Lower leg skin (tissue), 4 donors: Measurements from ENCODE around the gene ELMOD1. TPM values are rescaled to one million over a fixed set of nuclear protein-coding genes. Genes with fewer than 3 reads are reported as not detected.

Source experiments
- DNase-seq, 2 donors: peaks; one replicate each; pipeline ENCODE4 v3.0.0-alpha.2; 2019; ENCODE audit warnings: low spot score in 2 of 2
- H3K4me3 ChIP-seq: fragments of 200-600 bp; sonication (generic); 2 replicates; pipeline ENCODE4 v1.5.1; 2017; ENCODE audit warnings: mild to moderate bottlenecking, low read depth; ENCODE audit not compliant: poor library complexity, severe bottlenecking
- POLR2A ChIP-seq, 2 donors: fragments of 450-650 bp; IDR thresholded peaks; one replicate each; pipeline ENCODE4 v1.6.1; 2016 to 2017; ENCODE audit warnings: antibody characterized with exemption in 2 of 2, mild to moderate bottlenecking in 1 of 2, moderate library complexity in 1 of 2
- WGBS, 2 donors: methylation state at CpG; one replicate each; pipeline ENCODE4 v1.1.5; 2018; 5-methylcytosine and 5-hydroxymethylcytosine counted together
- intact Hi-C: fragments of 100-400 bp; cut with DNase I; formaldehyde crosslinking; loops from one replicate; pipeline ENCODE4 v1.15.0; 2023; ENCODE audit warnings: low total_unique reads
- total RNA-seq, 4 donors: library from RNA; depleted of rRNA; stranded (reverse); fragments of >200 nt; gene quantifications; one replicate each; pipeline ENCODE4 v1.1.0, GENCODE V29; 2016
- TF ChIP-seq, protein P1 (sequence below), 3 donors: fragments of 450-650 bp; IDR thresholded peaks; one replicate each; pipeline ENCODE4 v1.5.1; 2016; ENCODE audit warnings: antibody characterized with exemption in 3 of 3, mild to moderate bottlenecking in 3 of 3, moderate library complexity in 2 of 3

Gene ELMOD1
- total RNA-seq, 4 donors from 2014 or later = 48.2 to 164 (median 72.3) TPM

DNA sequence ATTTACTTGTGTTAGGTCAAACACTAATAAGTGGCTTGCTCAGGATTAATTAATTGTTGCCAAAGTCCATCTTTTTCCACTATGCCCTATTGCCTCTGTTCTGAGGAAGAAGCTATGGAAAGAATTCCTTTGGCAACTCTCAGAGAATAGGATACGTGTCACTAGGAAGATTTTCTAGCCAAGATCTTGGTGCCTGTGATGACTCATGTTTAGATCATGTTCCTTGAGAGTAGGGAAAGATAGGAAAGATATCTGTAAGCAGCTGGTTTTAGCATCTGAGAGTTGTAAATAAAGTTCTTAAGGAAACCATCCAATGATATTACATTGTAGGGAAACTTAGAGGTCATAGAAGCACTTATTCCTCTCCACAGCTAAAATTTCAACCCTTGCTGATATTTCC, 105.2 kb downstream of the ELMOD1 start:
- H3K4me3 ChIP-seq = no peak overlapping the region
- 5 to 8% methylated on average over 1 of the region's 1 CpG for WGBS, 2 donors
- intact Hi-C loops = no loop called here
- TF ChIP-seq POLR2A (IDR thresholded peaks at IDR 0.05) = no peak
- TF ChIP-seq, protein P1, sequence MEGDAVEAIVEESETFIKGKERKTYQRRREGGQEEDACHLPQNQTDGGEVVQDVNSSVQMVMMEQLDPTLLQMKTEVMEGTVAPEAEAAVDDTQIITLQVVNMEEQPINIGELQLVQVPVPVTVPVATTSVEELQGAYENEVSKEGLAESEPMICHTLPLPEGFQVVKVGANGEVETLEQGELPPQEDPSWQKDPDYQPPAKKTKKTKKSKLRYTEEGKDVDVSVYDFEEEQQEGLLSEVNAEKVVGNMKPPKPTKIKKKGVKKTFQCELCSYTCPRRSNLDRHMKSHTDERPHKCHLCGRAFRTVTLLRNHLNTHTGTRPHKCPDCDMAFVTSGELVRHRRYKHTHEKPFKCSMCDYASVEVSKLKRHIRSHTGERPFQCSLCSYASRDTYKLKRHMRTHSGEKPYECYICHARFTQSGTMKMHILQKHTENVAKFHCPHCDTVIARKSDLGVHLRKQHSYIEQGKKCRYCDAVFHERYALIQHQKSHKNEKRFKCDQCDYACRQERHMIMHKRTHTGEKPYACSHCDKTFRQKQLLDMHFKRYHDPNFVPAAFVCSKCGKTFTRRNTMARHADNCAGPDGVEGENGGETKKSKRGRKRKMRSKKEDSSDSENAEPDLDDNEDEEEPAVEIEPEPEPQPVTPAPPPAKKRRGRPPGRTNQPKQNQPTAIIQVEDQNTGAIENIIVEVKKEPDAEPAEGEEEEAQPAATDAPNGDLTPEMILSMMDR (IDR thresholded peaks at IDR 0.05) = no peak
- no peak for DNase-seq

DNA sequence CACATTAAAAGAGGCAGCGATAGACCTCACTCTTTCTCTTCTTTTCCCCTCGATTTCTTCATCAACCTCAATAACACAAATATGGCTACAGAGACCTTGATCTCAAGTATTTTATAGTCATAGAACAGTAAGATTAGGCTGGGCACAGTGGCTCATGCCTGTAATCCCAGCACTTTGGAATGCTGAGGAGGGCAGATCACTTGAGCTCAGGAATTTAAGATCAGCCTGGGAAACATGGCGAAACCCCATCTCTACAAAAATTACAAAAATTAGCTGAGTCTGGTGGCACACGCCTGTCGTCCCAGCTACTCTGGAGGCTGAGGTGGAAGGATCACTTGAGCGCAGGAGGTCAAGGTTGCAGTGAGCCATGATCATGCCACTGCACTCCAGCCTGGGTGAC, 106.3 kb downstream of the ELMOD1 start:
- intact Hi-C loops = no loop called here
- no peak overlapping the region for H3K4me3 ChIP-seq
- TF ChIP-seq POLR2A (IDR thresholded peaks at IDR 0.05) = no peak
- TF ChIP-seq, protein P1 (IDR thresholded peaks at IDR 0.05) = no peak
- DNase-seq = no peak
- 87 to 92% methylated on average over 6 of the region's 6 CpGs for WGBS, 2 donors

DNA sequence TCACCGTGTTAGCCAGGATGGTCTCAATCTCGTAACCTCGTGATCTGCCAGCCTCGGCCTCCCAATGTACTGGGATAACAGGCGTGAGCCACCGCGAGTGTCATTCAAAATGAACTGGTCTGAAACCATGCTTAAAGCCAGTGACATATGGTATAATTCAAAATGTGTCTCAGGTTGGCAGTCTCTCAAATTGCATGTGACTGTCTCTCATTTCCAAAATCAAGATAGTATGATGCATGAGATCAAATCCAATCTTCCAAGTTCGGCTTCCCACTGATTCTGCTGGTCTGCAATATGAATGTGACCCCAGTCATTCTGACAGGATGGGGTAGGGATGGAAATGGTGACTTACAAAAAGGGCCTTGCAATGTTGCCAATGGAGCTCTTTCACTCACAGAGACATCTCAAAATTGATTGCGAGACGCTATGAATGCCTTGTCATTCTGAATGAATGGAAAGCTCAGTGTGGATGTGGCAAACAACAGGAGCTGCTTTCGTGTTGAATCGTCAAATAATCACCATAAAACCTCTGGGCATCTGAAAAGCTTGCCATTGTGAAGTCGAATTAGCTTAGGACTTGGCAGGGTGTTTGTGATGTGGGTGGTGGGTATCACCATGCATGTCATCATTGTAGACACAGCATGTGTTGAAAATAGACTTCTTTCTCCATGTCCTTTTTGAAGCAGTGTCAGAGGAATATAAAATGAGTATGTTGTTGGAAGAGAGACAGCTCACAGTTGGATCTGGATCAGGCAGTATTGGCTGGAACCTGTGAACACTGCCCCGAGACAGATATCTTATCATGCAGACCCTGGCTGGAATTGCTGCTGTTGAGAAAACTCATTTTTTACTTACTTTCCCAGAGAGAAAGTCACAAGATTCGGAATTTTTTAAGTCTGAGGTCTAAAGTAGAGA, 108.7 kb downstream of the ELMOD1 start:
- WGBS, 2 donors = 77% methylated on average over 15 of the region's 15 CpGs
- H3K4me3 ChIP-seq = no peak overlapping the region
- no peak for DNase-seq
- no peak for TF ChIP-seq POLR2A (IDR thresholded peaks at IDR 0.05)
- TF ChIP-seq, protein P1 (IDR thresholded peaks at IDR 0.05) = no peak
- intact Hi-C loops = no loop called here

DNA sequence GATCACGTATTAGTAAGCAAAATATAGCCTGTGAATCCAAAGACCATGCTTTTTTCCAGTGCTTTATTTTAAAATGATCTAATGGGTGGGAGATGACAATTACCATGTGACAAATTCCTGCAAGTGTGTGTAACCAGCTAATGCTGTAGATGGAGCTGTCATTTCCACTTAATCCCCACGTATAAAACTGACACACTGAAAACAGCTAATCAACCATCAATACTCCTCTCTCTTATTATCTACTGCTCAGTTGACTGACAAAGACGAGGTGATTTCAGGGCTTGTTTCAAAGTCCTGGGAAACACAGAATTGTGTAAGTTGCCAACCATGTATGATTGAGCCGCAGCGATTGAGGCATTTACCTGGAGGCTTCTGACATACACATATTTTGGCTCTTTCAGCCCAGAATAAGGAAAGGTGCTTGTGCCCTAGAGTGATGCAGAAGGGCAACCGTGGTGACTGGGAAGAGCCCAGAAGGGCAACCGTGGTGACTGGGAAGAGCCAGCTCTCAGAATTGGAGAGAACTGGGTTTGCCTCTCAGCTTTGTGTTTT, 111.2 kb downstream of the ELMOD1 start:
- intact Hi-C loops = no loop called here
- no peak overlapping the region for H3K4me3 ChIP-seq
- no peak for DNase-seq
- 81 to 82% methylated on average over 7 of the region's 7 CpGs for WGBS, 2 donors
- no peak for TF ChIP-seq POLR2A (IDR thresholded peaks at IDR 0.05)
- TF ChIP-seq, protein P1 (IDR thresholded peaks at IDR 0.05) = no peak

DNA sequence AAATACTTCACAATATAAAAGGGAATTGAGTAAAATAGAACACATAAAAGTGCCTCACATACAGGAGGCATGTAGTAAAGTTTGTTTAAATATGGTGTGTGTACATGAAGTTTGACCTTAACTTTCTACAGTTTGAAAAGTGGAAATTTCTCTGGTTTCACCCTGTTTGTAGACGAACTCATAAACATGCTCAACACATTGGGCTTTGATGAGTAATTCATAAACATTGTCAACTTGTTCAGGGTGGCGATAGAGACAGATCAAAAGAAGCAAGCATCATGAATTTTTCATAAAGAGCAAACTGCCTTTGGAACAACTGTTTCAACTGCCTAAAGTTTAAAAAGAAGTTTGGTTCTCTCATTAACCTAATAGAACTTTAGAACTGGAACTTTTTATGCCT, 111.8 kb downstream of the ELMOD1 start:
- WGBS, 2 donors = 43 to 51% methylated on average over 2 of the region's 2 CpGs
- intact Hi-C loops = no loop called here
- DNase-seq = no peak
- H3K4me3 ChIP-seq = no peak overlapping the region
- TF ChIP-seq, protein P1 (IDR thresholded peaks at IDR 0.05) = no peak
- no peak for TF ChIP-seq POLR2A (IDR thresholded peaks at IDR 0.05)
